SIG-M5 (cell line): Measurements from ENCODE around the gene IKZF3.
"Not testable (repeated sequence)": the region's sequence is repeated elsewhere in the genome, so short reads cannot be mapped to it uniquely, and the experiment has no call there.

ENCODE experiments used
- DNase-seq: peaks from one replicate; lab custom pipeline; 2025; lab: John Stamatoyannopoulos, UW

Gene IKZF3

GRCh38 chr17:39738983-39739884 lies 124.9 kb downstream of the IKZF3 start:
- DNase-seq: no peak

DNA sequence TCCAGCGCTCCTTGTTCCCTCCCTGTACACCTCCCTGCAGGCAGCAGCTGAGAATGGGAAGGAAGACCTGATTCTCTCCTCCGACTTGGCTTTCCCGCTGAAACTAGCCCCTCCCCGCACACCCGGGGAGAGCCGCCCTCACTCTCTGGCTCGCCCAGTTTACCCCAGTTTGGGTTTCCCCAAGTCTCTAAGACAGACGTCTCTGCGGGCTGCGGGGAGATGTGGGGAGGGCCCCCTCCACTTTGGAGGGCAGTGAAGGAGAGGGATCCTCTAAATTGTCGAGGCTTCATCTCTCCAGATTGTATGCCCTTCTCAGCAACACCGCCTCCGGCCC lies 125.6 kb downstream of the IKZF3 start:
- DNase-seq: no peak

- no peak for DNase-seq
Observed at GRCh38 chr17:39737760-39738567, 126.1 kb downstream of the IKZF3 start, which contains the start of gene GRB7. TSS of gene GRB7 (plus strand) at chr17:39737938. CDS start at chr17:39742302, 4,364 bp downstream.

DNA sequence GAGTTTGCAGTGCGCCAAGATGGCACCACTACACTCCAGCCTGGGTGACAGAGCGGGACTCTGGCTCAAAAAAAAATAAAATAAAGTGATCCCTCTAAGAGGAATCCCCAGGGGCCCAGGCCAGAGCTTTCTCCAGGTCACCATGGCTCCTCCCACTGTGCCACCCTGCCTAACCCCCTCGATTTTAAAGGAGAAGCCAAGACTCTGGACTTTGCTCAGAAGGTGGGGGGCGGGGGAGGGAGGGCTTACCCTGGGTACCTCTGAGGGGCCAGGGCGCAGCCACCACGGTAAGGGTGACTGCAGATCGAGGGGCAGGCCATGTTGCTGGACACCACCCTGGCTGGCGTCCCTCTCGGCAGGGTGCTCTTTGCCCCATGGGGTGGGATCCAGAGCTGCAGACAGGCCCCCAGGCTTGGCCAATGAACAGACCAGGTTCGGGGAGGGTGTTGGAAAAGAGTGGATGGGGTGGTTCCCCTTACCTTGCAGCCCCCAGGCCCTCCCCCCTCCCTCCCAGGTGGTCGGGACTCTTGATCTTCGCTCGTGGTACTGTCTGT lies 126.8 kb downstream of the IKZF3 start:
- no peak for DNase-seq

DNA sequence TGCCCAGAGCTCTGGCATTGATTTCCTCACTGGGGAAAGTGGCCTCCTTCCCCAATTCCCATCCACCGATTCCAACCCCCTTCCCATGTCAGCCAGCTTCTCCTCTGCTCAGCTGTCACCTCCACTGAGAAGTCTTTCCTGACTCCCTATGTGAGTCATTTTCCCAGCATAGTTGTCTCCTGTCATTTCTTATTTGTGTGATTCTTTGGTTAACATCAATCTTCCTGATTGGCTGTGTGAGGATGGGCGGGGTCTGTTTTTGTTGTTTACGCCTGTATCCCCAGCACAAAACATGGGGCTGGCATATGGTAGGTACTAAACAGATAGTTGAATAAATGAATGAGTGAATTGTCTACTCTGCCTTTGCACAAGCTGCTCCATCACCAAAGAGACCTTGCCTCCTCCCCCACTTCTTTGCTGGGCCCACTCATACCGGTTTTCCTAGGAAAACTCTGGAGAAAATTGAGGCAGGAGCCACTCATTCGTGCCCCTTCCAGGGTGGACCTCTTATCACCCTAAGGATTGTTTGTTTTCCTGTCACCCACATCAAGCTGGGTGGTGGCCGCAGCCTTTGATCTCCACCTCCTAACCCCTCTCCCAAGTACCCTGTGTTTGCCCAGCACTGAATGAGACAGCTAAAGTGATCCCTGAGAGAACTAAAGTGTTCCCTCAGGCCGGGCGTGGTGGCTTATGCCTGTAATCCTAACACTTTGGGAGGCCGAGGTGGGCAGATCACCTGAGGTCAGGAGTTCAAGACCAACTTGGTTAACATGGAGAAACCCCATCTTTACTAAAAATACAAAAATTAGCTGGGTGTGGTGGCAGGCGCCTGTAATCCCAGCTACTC lies 127.6 kb downstream of the IKZF3 start:
- no peak for DNase-seq

- DNase-seq: no peak
Observed at GRCh38 chr17:39735882-39736281, 128.2 kb downstream of the IKZF3 start.

- DNase-seq: no peak
Observed at GRCh38 chr17:39732586-39732985, 131.5 kb downstream of the IKZF3 start.

DNA sequence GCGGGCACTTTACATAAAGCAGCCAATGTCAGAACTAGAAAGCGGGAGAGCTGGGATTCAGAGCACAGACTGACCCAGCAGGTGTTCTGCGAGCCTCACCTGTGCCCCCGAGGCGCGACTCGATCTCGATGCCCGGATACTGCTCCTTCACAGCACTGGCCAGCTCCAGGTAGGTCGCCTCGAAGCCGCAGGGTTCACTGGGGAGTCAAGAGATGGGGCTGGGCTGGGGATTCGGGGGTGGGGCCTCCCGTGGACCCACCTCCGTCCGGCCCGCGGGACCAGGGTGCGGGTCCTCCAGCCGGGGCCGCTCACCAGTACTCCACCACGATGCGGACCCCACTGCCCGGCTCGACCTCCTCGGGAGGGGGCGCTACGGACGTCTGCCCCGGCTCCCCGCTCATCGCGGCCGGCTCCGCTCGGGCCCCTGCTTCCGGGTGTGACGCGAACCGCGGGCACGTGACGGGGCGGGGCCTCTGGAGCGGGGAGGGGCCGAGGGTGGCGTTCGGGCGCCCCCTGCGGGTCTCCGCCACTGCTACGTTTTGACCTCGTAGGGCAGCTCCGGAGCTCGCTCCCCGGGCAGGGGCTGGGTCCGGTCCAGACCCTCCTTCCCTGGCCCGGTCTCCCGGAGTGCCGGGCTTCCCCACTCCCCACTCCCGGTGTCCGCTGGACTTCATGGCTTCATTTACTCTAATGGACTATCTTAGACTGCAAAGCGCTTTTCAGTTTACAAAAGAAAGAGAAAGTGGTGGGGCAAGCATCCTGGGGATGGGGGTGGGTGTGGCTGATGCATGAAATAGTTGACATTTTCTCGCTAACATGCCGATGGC lies 133.8 kb downstream of the IKZF3 start, which contains the start of gene MIEN1:
MIEN1 (minus strand) TSS at position 438 of the 827 bp plus-strand sequence; CDS start at position 401, 37 bp downstream.
- DNase-seq: no peak

GRCh38 chr17:39729280-39729851 lies 134.7 kb downstream of the IKZF3 start:
- no peak for DNase-seq

GRCh38 chr17:39727556-39727955 lies 136.6 kb downstream of the IKZF3 start:
- DNase-seq: no peak

GRCh38 chr17:39726617-39727016 lies 137.5 kb downstream of the IKZF3 start:
- no peak for DNase-seq

DNA sequence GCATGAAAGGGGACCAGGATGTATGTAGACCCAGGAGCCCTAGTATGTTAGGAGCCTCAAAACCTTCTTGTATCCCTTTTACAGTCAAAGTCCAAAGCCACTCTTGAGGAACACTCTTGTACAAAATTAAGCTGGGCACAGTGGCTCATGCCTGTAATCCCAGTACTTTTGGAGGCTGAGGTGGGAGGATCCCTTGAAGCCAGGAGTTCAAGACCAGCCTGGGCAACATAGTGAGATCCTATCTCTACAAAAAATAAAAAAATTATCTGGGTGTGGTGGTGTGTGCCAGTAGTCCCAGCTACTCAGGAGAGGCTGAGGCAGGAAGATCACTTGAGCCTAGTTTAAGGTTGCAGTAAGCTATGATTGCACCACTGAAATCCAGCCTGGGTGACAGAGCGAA lies 138.2 kb downstream of the IKZF3 start:
- not testable (repeated sequence) for DNase-seq

DNA sequence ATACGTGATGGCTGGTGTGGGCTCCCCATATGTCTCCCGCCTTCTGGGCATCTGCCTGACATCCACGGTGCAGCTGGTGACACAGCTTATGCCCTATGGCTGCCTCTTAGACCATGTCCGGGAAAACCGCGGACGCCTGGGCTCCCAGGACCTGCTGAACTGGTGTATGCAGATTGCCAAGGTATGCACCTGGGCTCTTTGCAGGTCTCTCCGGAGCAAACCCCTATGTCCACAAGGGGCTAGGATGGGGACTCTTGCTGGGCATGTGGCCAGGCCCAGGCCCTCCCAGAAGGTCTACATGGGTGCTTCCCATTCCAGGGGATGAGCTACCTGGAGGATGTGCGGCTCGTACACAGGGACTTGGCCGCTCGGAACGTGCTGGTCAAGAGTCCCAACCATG lies 139.4 kb downstream of the IKZF3 start:
- no peak for DNase-seq

- no peak for DNase-seq
Observed at GRCh38 chr17:39722965-39723848, 140.9 kb downstream of the IKZF3 start.

DNA sequence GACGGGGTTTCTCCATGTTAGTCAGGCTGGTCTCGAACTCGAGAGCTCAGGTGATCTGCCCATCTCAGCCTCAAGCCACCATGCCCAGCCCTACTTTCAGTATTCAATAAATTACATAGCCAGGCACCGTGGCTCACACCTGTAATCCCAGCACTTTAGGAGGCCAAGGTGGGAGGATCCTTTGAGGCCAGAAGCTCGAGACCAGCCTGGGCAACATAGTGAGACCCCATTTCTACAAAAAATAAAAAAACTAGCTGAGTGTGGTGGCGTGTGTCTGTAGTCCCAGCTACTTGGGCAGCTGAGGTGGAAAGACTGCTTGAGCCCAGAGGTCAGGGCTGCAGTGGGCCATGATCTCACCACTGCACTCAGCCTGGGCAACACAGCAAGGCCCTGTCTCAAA lies 142.0 kb downstream of the IKZF3 start:
- no peak for DNase-seq

GRCh38 chr17:39719563-39720355 lies 144.4 kb downstream of the IKZF3 start:
- no peak for DNase-seq

DNA sequence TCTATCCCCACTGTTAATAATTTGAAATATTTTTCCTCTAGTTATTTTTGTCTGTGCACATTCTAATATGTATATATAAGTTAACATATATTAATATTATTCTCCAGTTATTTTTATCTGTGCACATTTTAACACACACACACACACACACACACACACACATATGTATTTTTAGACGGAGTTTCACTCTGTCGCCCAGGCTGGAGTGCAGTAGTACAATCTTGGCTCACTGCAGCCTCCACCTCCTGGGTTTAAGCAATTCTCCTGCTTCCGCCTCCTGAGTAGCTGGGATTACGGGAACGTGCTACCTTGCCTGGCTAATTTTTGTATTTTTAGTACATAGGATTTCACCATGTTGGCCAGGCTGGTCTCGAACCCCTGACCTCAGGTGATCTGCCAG lies 146.5 kb downstream of the IKZF3 start:
- DNase-seq: no peak

DNA sequence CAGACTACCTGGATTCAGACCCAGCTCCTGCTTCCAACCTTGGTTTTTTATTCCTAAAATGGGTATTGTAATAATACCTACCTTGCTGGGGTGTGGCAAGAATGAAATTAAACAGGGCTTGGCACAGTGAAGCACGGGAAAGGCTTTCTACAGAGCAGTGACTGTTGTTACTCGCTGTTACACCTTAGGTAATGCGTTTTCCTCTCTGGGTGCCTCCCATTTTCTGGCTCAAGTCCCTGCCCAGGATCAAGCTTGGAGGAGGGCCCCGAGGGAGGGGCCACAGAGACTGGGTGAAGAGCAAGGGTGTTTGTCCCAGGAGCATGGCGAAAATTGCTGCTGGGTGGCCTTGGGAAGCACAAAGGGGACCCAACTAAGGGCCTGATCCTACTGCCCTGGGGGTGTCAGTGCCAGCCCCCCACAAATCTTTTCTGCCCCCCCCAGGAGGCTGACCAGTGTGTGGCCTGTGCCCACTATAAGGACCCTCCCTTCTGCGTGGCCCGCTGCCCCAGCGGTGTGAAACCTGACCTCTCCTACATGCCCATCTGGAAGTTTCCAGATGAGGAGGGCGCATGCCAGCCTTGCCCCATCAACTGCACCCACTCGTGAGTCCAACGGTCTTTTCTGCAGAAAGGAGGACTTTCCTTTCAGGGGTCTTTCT lies 147.1 kb downstream of the IKZF3 start:
- DNase-seq: no peak
